HepG2 (cell line): ENCODE data around the gene PANK4.

ENCODE experiments used
- NCOA2 ChIP-seq: sonication (generic); formaldehyde crosslinking; IDR thresholded peaks from 2 replicates; pipeline ENCODE4 v1.8.0; 2022; ENCODE audit warnings: inconsistent platforms
- ZBTB20 ChIP-seq: sonication (generic); formaldehyde crosslinking; IDR thresholded peaks from 2 replicates; pipeline ENCODE4 v1.8.1; 2023; ENCODE audit warnings: missing genetic modification reagents, low read depth, mild to moderate bottlenecking, borderline replicate concordance

DNA sequence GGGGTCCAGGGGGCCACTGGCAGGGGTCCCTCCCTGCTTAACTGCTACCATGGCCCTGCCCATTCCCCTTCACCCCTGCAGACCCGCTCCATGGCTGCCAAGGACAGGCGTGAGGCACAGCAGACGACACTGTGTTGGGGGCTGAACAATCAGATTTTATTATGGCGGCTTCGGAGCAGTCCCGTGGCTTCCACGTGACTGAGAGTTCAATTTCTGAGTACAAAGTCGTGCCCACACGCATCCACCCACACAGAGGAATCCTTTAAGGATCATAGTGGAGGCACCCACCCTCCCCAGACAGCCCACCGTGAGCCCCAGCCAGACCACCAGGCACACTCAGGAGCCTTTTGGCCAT lies 2.2 kb upstream of the PANK4 start:
- TF ChIP-seq ZBTB20 (CRISPR knock-in tag), result no peak
- TF ChIP-seq NCOA2 (CRISPR knock-in tag), result no peak
